Measurements from ENCODE around the gene EMP3. TPM values are rescaled to one million over a fixed set of nuclear protein-coding genes. Genes with fewer than 3 reads are reported as not detected.
A peak's percentile ranks its signal among the peaks of the same experiment; 100 is the strongest.

The EMP3 gene
- total and polyA plus RNA-seq, 9 of the 15 experiments (the other 6 are each of a cell fraction or from before 2014, with no cell fraction given), result 123 to 386 (median 296) TPM

DNA sequence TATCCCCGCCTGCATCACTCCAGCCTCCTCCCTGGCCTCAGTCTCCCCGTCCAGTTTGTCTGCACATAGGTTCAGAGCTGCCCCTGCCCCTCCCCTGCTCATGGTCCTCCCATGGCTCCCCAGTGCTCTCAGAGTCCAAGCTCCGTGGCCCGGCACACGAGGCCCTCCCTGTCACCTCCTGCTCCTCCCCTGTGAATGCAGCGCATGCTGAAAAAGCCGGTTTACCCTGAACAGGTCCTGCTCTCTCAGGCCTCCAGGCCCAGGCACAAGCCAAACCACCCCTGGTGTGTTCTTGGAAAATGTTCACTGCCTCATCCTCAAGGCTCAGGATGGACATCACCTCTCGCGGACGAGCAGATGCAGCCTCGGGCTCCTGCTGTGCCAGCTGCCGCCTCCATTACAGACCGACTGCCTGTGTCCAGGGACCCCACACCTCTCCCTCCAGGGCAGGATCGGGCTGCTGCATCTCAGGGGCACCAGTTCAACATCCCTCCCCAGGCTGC, 13.0 kb downstream of the EMP3 start:
- no peak overlapping the region for H2AFZ ChIP-seq (ENCODE audit: low read depth, low read length)
- H3K9me3 ChIP-seq (replicated peaks; ENCODE audit: control insufficient read depth, insufficient read depth, low read depth, low read length), result no peaks in the 10 kb centered on the region
- WGBS (ENCODE audit: insufficient coverage, low coverage, missing lambda C conversion rate), result 82% methylated on average over 11 of the region's 14 CpGs
- BruUV-seq (replicated peaks), result no TSS peak
- no peaks in the 10 kb centered on the region for H3K79me2 ChIP-seq (ENCODE audit: control insufficient read depth, insufficient read depth, low read length)
- no peaks in the 10 kb centered on the region for H3K9me1 ChIP-seq (ENCODE audit: control insufficient read depth, insufficient read depth, low read length)
- H3K27me3 ChIP-seq (ENCODE audit: control insufficient read depth in 2 of 2, insufficient read depth in 2 of 2, low read length in 2 of 2), result no peaks in the 10 kb centered on the region
- FAIRE-seq (no peak), DNase-seq (ENCODE audit: extremely low read depth in 1 of 4, low spot score in 3 of 4) (no peak), ATAC-seq (no peak)
- in situ Hi-C loops (cut with MboI) (no loop called here), intact Hi-C loops (cut with micrococcal nuclease) (no loop called here)
- peaks cover 4% of the 10 kb centered on the region; the same call in 2 of the 3 replicates for H3K36me3 ChIP-seq (ENCODE audit: control insufficient read depth, insufficient read depth, low read length)
- H3K9ac ChIP-seq (ENCODE audit: insufficient read depth in 1 of 2, low read depth in 2 of 2, low read length in 2 of 2), result peak overlapping the region in 1 of 2 experiments; percentile 87; a peak in 2 of 4 replicates
- peaks cover 7 to 45% of the 10 kb centered on the region in 2 experiments; a peak in 4 of 5 replicates for H3K4me1 ChIP-seq (replicated peaks in 1 of 2; ENCODE audit: control insufficient read depth in 2 of 2, insufficient read depth in 2 of 2, low read length in 2 of 2)
- H3K27ac ChIP-seq (ENCODE audit: extremely low read depth, low read depth, low read length), result no peak overlapping the region
- no peak overlapping the region for H3K4me3 ChIP-seq
- CTCF ChIA-PET (ENCODE audit: low intra/inter-chr PET ratio), result no interaction called here
- H4K20me1 ChIP-seq (replicated peaks; ENCODE audit: control insufficient read depth, insufficient read depth, low read length), result no peaks in the 10 kb centered on the region
- POLR2A ChIA-PET, result no interaction called here
- no peak overlapping the region for H3K4me2 ChIP-seq (ENCODE audit: insufficient read depth, low read length)
- TF ChIP-seq, protein P1, sequence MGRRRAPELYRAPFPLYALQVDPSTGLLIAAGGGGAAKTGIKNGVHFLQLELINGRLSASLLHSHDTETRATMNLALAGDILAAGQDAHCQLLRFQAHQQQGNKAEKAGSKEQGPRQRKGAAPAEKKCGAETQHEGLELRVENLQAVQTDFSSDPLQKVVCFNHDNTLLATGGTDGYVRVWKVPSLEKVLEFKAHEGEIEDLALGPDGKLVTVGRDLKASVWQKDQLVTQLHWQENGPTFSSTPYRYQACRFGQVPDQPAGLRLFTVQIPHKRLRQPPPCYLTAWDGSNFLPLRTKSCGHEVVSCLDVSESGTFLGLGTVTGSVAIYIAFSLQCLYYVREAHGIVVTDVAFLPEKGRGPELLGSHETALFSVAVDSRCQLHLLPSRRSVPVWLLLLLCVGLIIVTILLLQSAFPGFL (CRISPR knock-in tag; IDR thresholded peaks at IDR 0.05), result no peak
- no peak for TF ChIP-seq SPI1 (IDR thresholded peaks at IDR 0.05; ENCODE audit: borderline replicate concordance, low read depth, low read length)
- no peak for TF ChIP-seq MAFG (tag; conservative IDR thresholded peaks at IDR 0.05)
- TF ChIP-seq XRCC5 (IDR thresholded peaks at IDR 0.05; ENCODE audit: low read depth, low read length), result no peak
- TF ChIP-seq U2AF2 (optimal IDR thresholded peaks at IDR 0.05; ENCODE audit: low read depth, low read length), result no peak
- no peak for TF ChIP-seq CCAR2 (IDR thresholded peaks at IDR 0.05; ENCODE audit: low read depth, low read length)
- no peak for TF ChIP-seq ZNF436 (CRISPR knock-in tag; IDR thresholded peaks at IDR 0.05)
- TF ChIP-seq POU5F1 (IDR thresholded peaks at IDR 0.05; ENCODE audit: borderline replicate concordance, low read depth, low read length, partially characterized antibody), result no peak
- TF ChIP-seq NR3C1 (CRISPR knock-in tag; IDR thresholded peaks at IDR 0.05), result no peak
- no peak for TF ChIP-seq HOXB6 (CRISPR knock-in tag; IDR thresholded peaks at IDR 0.05; ENCODE audit: borderline replicate concordance)
- no peak for TF ChIP-seq SMARCC2 (IDR thresholded peaks at IDR 0.05; ENCODE audit: low read depth)
- TF ChIP-seq BHLHE40 (IDR thresholded peaks at IDR 0.05; ENCODE audit: low read length), result no peak
- TF ChIP-seq CBX3 (IDR thresholded peaks at IDR 0.05; ENCODE audit: borderline replicate concordance in 1 of 2, low read length in 2 of 2), result no peak
- no peak for TF ChIP-seq KHSRP (IDR thresholded peaks at IDR 0.05)
- TF ChIP-seq, protein P2, sequence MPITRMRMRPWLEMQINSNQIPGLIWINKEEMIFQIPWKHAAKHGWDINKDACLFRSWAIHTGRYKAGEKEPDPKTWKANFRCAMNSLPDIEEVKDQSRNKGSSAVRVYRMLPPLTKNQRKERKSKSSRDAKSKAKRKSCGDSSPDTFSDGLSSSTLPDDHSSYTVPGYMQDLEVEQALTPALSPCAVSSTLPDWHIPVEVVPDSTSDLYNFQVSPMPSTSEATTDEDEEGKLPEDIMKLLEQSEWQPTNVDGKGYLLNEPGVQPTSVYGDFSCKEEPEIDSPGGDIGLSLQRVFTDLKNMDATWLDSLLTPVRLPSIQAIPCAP (CRISPR knock-in tag; IDR thresholded peaks at IDR 0.05; ENCODE audit: borderline replicate concordance), result no peak
- TF ChIP-seq, protein P3, sequence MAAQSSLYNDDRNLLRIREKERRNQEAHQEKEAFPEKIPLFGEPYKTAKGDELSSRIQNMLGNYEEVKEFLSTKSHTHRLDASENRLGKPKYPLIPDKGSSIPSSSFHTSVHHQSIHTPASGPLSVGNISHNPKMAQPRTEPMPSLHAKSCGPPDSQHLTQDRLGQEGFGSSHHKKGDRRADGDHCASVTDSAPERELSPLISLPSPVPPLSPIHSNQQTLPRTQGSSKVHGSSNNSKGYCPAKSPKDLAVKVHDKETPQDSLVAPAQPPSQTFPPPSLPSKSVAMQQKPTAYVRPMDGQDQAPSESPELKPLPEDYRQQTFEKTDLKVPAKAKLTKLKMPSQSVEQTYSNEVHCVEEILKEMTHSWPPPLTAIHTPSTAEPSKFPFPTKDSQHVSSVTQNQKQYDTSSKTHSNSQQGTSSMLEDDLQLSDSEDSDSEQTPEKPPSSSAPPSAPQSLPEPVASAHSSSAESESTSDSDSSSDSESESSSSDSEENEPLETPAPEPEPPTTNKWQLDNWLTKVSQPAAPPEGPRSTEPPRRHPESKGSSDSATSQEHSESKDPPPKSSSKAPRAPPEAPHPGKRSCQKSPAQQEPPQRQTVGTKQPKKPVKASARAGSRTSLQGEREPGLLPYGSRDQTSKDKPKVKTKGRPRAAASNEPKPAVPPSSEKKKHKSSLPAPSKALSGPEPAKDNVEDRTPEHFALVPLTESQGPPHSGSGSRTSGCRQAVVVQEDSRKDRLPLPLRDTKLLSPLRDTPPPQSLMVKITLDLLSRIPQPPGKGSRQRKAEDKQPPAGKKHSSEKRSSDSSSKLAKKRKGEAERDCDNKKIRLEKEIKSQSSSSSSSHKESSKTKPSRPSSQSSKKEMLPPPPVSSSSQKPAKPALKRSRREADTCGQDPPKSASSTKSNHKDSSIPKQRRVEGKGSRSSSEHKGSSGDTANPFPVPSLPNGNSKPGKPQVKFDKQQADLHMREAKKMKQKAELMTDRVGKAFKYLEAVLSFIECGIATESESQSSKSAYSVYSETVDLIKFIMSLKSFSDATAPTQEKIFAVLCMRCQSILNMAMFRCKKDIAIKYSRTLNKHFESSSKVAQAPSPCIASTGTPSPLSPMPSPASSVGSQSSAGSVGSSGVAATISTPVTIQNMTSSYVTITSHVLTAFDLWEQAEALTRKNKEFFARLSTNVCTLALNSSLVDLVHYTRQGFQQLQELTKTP (IDR thresholded peaks at IDR 0.05; ENCODE audit: low read depth in 1 of 2, partially characterized antibody in 2 of 2), result no peak
- TF ChIP-seq MEIS2 (IDR thresholded peaks at IDR 0.05; ENCODE audit: partially characterized antibody), result no peak
- no peak for TF ChIP-seq GTF2A2 (tag; IDR thresholded peaks at IDR 0.05)

All from K562 (cell line).